Measurements from ENCODE around the gene IFT22. TPM values are rescaled to one million over a fixed set of nuclear protein-coding genes. Genes with fewer than 3 reads are reported as not detected.
A peak's percentile ranks its signal among the peaks of the same experiment; 100 is the strongest.

Gene IFT22
- total RNA-seq, 1 experiment from 2014 or later = 15.5 TPM

DNA sequence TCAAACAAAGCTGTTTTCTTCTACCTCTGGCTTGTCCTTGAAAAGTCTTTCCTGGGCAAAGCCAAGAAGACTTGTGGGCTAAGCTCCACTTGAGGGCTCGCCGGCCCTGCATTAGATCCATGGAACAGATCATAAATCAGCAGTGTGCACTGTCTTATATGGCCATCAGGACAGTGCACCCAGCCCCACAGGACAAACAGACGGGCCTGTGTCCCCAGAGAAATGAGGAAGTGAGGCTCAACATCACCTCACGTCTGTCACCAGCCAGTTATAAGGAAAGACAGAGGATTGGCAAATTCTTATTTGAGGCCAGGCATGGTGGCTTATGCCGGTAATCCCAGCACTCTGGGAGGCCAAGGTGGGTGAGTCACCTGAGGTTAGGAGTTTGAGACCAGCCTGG lies 12.3 kb upstream of the IFT22 start:
- H3K4me1 Mint-ChIP-seq = no peaks in the 10 kb centered on the region
- ChIA-PET CTCF (interaction anchor here (0.5 kb wide), 1 partner anchor 16 kb away, joined by 3 read pairs; no protein-coding TSS in a partner anchor), POLR2A (interaction anchor here (0.7 kb wide), 1 partner anchor 10 kb away, joined by 5 read pairs; no protein-coding TSS in a partner anchor)
- H3K4me3 Mint-ChIP-seq = no peak overlapping the region
- TF ChIP-seq, protein P1, sequence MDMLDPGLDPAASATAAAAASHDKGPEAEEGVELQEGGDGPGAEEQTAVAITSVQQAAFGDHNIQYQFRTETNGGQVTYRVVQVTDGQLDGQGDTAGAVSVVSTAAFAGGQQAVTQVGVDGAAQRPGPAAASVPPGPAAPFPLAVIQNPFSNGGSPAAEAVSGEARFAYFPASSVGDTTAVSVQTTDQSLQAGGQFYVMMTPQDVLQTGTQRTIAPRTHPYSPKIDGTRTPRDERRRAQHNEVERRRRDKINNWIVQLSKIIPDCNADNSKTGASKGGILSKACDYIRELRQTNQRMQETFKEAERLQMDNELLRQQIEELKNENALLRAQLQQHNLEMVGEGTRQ (CRISPR knock-in tag; IDR thresholded peaks at IDR 0.05) = no peak
- no peak for TF ChIP-seq GRHL2 (CRISPR knock-in tag; IDR thresholded peaks at IDR 0.05; ENCODE audit: insufficient replicate concordance, severe bottlenecking)
- TF ChIP-seq OVOL2 (CRISPR knock-in tag; IDR thresholded peaks at IDR 0.05; ENCODE audit: borderline replicate concordance) = no peak
- TF ChIP-seq NFE2L1 (CRISPR knock-in tag; IDR thresholded peaks at IDR 0.05) = no peak
- TF ChIP-seq ZNF232 (CRISPR knock-in tag; IDR thresholded peaks at IDR 0.05) = no peak
- TF ChIP-seq, protein P2, sequence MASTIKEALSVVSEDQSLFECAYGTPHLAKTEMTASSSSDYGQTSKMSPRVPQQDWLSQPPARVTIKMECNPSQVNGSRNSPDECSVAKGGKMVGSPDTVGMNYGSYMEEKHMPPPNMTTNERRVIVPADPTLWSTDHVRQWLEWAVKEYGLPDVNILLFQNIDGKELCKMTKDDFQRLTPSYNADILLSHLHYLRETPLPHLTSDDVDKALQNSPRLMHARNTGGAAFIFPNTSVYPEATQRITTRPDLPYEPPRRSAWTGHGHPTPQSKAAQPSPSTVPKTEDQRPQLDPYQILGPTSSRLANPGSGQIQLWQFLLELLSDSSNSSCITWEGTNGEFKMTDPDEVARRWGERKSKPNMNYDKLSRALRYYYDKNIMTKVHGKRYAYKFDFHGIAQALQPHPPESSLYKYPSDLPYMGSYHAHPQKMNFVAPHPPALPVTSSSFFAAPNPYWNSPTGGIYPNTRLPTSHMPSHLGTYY (CRISPR knock-in tag; IDR thresholded peaks at IDR 0.05) = no peak
- no peak for TF ChIP-seq PRRX2 (CRISPR knock-in tag; IDR thresholded peaks at IDR 0.05)
- H3K27me3 Mint-ChIP-seq (ENCODE audit: low read depth) = peaks cover 3% of the 10 kb centered on the region; the same call in 1 of the 2 replicates
- no peaks in the 10 kb centered on the region for H3K9me3 Mint-ChIP-seq
- DNase-seq (ENCODE audit: low spot score) (no peak), ATAC-seq (no peak)
- H3K36me3 Mint-ChIP-seq = no peaks in the 10 kb centered on the region
- H3K27ac Mint-ChIP-seq = no peak overlapping the region; the same call in 1 of the 2 replicates

DNA sequence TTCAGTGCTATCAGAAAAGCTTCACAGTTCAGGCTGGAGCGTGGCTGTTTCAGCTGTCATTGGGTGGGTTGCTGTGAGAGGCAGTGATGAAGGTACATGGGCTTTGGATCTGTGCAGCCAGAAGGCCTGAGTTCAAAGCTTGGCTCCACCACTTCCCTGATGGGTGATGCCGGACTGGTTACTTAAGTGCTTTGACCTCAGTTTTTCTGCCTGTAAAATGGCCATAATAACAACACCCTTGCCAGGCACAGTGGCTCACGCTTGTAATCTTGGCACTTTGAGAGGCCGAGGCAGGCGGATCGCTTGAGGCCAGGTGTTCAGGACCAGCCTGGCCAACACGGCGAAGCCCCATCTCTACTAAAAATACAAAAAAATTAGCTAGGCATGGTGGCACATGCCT lies 10.4 kb upstream of the IFT22 start:
- Mint-ChIP-seq H3K27me3 (ENCODE audit: low read depth) (peaks cover 3% of the 10 kb centered on the region; the same call in 1 of the 2 replicates), H3K27ac (no peak overlapping the region), H3K9me3 (no peaks in the 10 kb centered on the region), H3K4me1 (no peaks in the 10 kb centered on the region), H3K4me3 (no peak overlapping the region), H3K36me3 (no peaks in the 10 kb centered on the region)
- DNase-seq (ENCODE audit: low spot score) (no peak), ATAC-seq (no peak)
- POLR2A ChIA-PET = no interaction called here
- CTCF ChIA-PET = no interaction called here
- TF ChIP-seq ZNF396 (CRISPR knock-in tag; IDR thresholded peaks at IDR 0.05; ENCODE audit: borderline replicate concordance) (no peak), GTF2I (CRISPR knock-in tag; conservative IDR thresholded peaks at IDR 0.05) (0 out of 2 replicates have a peak, but pooled peaks have one; percentile 19)

DNA sequence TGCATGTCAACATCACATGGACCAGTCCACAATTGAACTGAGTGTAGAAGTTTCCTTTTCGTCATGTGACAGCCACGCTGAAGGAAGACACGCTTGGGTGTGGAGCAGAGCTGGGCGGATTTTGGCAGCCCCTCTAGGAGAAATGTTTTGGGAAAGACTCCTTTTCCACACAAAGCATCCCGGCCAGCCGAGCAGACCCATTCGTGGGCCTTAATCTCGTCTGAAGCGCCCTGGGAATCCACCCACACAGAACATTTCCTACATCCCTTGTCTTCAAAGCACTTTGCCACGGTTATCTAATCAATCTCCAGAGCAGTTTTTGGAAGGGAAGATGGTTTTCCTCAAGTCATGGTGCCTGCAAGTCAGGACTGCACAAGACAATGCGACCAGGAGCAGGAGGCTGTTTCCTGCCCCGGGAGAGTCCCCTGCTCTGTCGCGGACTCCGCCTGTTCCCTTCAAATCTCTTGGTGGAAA lies 8.4 kb upstream of the IFT22 start:
- POLR2A ChIA-PET = no interaction called here
- Mint-ChIP-seq H3K4me3 (no peak overlapping the region), H3K36me3 (no peaks in the 10 kb centered on the region), H3K4me1 (no peaks in the 10 kb centered on the region), H3K27ac (no peak overlapping the region), H3K27me3 (ENCODE audit: low read depth) (peaks cover 3% of the 10 kb centered on the region; the same call in 1 of the 2 replicates), H3K9me3 (no peaks in the 10 kb centered on the region)
- CTCF ChIA-PET = no interaction called here
- ATAC-seq (no peak), DNase-seq (ENCODE audit: low spot score) (no peak)
- TF ChIP-seq, protein P3, sequence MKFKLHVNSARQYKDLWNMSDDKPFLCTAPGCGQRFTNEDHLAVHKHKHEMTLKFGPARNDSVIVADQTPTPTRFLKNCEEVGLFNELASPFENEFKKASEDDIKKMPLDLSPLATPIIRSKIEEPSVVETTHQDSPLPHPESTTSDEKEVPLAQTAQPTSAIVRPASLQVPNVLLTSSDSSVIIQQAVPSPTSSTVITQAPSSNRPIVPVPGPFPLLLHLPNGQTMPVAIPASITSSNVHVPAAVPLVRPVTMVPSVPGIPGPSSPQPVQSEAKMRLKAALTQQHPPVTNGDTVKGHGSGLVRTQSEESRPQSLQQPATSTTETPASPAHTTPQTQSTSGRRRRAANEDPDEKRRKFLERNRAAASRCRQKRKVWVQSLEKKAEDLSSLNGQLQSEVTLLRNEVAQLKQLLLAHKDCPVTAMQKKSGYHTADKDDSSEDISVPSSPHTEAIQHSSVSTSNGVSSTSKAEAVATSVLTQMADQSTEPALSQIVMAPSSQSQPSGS (CRISPR knock-in tag; IDR thresholded peaks at IDR 0.05; ENCODE audit: borderline replicate concordance, low read depth) = no peak
- TF ChIP-seq ESRRA (CRISPR knock-in tag; IDR thresholded peaks at IDR 0.05; ENCODE audit: borderline replicate concordance) (no peak), NFYB (CRISPR knock-in tag; conservative IDR thresholded peaks at IDR 0.05; ENCODE audit: low read depth) (no peak), OVOL2 (CRISPR knock-in tag; IDR thresholded peaks at IDR 0.05; ENCODE audit: borderline replicate concordance) (no peak), NR1H2 (CRISPR knock-in tag; IDR thresholded peaks at IDR 0.05) (no peak), GRHL2 (CRISPR knock-in tag; IDR thresholded peaks at IDR 0.05; ENCODE audit: insufficient replicate concordance, severe bottlenecking) (no peak)
- TF ChIP-seq, protein P4, sequence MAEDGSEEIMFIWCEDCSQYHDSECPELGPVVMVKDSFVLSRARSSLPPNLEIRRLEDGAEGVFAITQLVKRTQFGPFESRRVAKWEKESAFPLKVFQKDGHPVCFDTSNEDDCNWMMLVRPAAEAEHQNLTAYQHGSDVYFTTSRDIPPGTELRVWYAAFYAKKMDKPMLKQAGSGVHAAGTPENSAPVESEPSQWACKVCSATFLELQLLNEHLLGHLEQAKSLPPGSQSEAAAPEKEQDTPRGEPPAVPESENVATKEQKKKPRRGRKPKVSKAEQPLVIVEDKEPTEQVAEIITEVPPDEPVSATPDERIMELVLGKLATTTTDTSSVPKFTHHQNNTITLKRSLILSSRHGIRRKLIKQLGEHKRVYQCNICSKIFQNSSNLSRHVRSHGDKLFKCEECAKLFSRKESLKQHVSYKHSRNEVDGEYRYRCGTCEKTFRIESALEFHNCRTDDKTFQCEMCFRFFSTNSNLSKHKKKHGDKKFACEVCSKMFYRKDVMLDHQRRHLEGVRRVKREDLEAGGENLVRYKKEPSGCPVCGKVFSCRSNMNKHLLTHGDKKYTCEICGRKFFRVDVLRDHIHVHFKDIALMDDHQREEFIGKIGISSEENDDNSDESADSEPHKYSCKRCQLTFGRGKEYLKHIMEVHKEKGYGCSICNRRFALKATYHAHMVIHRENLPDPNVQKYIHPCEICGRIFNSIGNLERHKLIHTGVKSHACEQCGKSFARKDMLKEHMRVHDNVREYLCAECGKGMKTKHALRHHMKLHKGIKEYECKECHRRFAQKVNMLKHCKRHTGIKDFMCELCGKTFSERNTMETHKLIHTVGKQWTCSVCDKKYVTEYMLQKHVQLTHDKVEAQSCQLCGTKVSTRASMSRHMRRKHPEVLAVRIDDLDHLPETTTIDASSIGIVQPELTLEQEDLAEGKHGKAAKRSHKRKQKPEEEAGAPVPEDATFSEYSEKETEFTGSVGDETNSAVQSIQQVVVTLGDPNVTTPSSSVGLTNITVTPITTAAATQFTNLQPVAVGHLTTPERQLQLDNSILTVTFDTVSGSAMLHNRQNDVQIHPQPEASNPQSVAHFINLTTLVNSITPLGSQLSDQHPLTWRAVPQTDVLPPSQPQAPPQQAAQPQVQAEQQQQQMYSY (CRISPR knock-in tag; IDR thresholded peaks at IDR 0.05) = no peak
- TF ChIP-seq, protein P5, sequence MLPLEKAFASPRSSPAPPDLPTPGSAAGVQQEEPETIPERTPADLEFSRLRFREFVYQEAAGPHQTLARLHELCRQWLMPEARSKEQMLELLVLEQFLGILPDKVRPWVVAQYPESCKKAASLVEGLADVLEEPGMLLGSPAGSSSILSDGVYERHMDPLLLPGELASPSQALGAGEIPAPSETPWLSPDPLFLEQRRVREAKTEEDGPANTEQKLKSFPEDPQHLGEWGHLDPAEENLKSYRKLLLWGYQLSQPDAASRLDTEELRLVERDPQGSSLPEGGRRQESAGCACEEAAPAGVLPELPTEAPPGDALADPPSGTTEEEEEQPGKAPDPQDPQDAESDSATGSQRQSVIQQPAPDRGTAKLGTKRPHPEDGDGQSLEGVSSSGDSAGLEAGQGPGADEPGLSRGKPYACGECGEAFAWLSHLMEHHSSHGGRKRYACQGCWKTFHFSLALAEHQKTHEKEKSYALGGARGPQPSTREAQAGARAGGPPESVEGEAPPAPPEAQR (CRISPR knock-in tag; IDR thresholded peaks at IDR 0.05) = no peak
- TF ChIP-seq, protein P6, sequence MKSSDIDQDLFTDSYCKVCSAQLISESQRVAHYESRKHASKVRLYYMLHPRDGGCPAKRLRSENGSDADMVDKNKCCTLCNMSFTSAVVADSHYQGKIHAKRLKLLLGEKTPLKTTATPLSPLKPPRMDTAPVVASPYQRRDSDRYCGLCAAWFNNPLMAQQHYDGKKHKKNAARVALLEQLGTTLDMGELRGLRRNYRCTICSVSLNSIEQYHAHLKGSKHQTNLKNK (CRISPR knock-in tag; IDR thresholded peaks at IDR 0.05) = no peak
- TF ChIP-seq, protein P7, sequence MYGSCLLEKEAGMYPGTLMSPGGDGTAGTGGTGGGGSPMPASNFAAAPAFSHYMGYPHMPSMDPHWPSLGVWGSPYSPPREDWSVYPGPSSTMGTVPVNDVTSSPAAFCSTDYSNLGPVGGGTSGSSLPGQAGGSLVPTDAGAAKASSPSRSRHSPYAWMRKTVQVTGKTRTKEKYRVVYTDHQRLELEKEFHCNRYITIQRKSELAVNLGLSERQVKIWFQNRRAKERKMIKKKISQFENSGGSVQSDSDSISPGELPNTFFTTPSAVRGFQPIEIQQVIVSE (CRISPR knock-in tag; IDR thresholded peaks at IDR 0.05; ENCODE audit: borderline replicate concordance) = no peak
- TF ChIP-seq, protein P8, sequence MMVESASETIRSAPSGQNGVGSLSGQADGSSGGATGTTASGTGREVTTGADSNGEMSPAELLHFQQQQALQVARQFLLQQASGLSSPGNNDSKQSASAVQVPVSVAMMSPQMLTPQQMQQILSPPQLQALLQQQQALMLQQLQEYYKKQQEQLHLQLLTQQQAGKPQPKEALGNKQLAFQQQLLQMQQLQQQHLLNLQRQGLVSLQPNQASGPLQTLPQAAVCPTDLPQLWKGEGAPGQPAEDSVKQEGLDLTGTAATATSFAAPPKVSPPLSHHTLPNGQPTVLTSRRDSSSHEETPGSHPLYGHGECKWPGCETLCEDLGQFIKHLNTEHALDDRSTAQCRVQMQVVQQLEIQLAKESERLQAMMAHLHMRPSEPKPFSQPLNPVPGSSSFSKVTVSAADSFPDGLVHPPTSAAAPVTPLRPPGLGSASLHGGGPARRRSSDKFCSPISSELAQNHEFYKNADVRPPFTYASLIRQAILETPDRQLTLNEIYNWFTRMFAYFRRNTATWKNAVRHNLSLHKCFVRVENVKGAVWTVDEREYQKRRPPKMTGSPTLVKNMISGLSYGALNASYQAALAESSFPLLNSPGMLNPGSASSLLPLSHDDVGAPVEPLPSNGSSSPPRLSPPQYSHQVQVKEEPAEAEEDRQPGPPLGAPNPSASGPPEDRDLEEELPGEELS (CRISPR knock-in tag; IDR thresholded peaks at IDR 0.05) = no peak
